HG02571 (cell line): ENCODE data around the gene SLPI.

Experiments used
- ATAC-seq: cut with Tn5 transposase; IDR thresholded peaks from one replicate; pipeline ENCODE4 v1.9.1; 2021; ENCODE audit warnings: mild to moderate bottlenecking, moderate library complexity; ENCODE audit not compliant: unreplicated experiment

Gene SLPI, protein sequence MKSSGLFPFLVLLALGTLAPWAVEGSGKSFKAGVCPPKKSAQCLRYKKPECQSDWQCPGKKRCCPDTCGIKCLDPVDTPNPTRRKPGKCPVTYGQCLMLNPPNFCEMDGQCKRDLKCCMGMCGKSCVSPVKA

DNA sequence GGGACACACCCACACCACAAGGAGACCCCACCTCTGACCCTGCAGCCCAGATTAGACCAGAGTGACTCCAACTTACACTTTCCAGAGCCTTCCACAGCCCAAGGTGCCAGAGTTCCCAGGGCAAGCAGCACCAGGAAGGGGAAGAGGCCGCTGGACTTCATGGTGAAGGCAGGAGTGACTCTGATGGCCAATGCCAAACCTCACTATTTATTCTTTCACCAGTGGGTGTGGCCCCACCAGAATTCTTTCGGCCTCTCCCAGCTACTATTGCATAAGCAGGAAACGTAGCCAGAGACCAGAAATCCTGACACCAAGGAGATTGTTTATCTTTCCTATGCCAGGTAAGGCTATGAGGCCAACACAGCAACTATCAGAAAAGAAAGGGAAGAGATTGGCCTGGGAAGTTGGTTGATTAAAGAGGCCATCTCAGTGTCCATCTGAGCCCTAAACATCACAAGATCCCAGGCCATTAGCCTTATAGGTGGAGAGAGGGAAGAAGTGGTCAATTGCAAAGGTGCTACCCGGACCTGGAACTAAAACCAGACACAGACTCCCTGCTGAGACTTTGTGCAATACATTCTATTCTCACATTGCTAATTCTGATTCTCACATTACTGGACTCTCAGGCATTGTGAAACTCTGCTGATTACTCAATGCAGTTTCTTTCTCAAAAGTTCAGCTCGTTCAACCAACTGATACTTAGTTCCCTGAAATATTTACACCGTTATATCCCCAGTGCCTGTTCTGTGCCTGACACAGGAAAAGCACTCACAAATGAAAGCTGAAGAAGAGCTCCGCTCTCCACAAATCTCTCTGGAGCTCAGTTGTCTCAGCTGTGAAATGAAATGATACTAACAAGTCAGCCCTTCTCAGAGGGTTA, at the start of gene SLPI:
SLPI (minus strand) TSS at position 182 of the 880 bp plus-strand sequence; CDS start at position 161, 21 bp downstream.
- ATAC-seq: no peak

DNA sequence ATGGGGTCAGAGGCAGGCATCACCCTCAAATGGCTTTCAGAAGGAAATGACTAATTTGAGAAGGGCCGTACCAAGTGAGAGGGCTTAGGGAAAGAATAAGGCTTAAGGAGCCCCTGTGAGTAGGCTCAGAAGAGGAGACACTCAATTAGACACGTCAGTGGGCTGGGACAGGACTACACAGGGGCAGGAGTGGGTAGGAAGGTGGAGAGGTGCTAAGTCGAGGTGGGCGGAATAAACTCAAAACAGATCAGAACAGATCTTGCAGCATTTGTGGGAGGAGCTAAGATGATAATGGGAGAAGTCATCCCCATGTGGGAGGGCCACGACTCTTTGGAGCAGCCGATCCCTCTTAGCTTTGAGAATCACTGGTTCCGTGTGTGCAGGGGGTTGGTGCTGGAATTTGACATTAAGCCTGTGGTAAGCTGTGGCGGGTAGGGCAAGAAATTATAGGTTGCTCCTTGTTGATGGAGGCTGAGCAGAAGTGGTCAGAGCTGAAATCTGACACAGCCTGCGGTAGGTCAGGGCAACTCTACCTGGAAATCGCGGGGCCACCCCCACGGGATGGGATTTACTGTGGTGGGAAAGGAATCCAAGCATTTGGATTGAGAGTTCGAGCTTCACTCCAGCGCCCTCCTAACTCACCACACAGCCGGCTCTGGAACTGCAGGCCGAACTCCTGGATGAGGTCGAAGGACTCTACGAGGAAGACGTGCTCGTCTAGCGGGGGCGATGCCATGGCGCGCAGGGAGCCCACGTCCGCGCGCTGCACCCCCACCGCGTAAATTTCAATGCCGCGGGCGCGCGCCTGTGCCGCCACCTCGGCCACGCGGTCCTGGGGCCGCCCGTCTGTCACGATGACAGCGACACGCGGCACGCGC, 49.5 kb upstream of the SLPI start:
- no peak for ATAC-seq

DNA sequence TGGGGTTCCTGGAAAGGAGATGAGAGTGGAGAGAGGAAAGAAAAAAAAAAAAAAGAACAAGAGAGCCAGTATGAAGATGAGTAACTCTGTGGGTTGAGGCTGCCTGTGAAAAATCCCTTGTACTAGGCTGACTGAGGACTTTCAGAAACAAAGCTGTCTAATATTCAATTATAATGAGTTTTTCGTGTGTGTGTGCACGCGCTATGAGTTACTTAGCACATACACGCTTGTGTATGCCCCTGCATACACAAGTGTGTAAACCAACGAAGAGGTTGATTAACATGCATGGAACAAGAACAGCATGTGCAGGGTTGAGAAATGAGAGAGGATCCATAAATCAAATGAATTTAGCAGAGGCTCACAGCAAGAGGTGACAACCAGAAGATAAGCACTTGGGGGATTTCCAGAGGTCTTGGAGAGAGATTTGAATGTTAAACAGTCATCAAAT, 47.5 kb upstream of the SLPI start:
- no peak for ATAC-seq

DNA sequence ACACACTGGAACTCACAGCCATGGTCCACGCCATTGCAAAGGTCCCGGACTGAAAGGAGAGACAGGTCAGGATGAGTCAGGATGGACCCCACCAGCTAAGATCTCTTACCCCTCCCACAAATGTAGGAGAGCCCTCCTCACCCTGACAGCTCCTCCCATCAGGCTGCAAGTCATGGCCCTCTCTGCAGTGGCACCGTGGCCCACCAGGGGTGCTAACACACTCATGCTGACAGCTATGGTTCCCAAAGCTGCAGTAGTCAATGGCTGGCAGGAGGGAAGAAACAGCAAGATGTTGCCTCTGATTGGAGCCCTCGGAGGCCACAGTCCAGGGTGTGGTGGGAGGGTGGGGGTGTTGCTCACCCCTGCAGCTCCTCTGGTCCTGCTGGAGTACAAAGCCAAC, 46.6 kb upstream of the SLPI start:
- no peak for ATAC-seq

DNA sequence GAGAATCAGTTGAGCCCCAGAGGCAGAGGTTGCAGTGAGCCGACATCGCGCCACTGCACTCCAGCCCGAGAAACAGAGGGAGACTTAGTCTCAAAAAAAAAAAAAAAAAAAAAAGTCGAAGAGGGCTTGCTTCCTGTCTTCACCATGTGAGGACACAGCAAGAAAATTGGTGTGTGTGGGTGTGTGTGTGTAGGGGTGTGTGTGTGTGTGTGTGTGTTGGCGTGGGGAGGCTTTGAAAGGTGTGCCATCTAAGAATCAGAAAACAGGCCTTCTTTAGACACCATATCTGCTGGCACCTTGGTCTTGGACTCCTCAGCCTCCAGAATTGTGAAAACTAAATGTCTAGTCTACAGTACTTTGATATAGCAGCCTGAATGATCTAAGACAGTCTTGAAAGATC, 45.4 kb upstream of the SLPI start:
- ATAC-seq: no peak

DNA sequence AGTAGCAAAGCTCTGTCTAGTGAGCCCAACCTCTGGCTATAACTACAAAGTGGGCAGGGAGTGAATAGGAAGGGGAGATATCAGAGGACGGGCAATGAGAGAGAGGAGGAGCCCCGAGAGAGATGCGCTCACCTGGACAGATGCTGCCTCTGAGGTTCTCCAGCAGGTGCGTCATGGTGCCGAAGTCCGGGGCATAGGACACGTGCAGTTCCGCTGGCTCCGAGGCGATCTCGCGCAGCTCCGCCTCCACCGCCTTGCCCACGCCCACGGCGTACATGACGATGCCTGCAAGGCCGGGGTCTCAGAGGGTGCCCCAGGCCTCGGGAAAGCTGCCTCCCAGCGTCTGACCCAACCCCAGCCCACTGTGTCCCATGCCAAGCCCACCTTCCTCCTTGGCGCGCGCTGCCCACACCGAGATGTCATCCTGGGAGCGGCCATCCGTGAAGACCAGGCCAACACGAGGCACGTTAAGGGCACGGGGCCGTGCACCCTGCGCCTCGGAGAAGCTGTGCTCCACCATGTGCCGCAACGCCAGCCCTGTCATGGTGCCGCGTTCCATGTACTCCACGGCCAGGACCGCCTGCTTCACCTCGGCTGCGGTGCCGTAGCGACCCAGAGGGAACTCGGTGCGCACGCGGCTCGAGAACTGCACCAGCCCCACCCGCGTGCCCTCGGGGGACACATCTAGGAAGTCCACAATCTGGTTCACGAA, 43.6 kb upstream of the SLPI start:
- no peak for ATAC-seq

DNA sequence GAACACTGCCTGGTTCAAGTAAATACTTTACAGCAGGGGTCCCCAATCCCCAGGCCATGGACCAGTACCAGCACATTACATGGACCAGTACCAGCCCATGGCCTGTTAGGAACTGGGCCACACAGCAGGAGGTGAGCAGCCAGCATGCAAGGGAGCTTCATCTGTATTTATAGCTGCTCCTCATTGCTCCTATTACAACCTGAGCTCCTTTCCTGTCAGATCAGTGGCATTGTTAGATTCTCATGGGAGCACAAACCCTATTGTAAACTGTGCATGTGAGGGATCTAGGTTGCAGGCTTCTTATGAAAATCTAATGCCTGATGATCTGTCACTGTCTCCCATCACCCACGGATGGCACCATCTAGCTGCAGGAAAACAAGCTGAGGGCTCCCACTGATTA, 40.3 kb upstream of the SLPI start:
- no peak for ATAC-seq

DNA sequence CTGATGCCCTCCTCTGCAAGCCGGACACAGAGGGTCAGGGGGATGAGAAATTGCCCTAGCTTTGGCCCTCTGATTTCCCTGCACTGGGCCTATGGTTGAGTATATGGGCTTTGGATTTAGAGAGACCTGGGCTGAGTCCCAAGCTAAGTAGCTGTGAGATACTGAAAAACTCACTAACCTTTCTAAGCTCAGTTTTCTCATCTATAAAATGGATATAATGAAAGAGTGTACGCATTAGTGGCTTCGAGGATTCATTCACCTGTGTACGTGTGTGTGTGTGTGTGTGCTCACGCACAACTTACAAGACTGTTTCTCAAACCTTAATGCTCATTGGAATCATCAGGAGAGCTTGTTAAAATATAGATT, 39.6 kb upstream of the SLPI start:
- no peak for ATAC-seq

DNA sequence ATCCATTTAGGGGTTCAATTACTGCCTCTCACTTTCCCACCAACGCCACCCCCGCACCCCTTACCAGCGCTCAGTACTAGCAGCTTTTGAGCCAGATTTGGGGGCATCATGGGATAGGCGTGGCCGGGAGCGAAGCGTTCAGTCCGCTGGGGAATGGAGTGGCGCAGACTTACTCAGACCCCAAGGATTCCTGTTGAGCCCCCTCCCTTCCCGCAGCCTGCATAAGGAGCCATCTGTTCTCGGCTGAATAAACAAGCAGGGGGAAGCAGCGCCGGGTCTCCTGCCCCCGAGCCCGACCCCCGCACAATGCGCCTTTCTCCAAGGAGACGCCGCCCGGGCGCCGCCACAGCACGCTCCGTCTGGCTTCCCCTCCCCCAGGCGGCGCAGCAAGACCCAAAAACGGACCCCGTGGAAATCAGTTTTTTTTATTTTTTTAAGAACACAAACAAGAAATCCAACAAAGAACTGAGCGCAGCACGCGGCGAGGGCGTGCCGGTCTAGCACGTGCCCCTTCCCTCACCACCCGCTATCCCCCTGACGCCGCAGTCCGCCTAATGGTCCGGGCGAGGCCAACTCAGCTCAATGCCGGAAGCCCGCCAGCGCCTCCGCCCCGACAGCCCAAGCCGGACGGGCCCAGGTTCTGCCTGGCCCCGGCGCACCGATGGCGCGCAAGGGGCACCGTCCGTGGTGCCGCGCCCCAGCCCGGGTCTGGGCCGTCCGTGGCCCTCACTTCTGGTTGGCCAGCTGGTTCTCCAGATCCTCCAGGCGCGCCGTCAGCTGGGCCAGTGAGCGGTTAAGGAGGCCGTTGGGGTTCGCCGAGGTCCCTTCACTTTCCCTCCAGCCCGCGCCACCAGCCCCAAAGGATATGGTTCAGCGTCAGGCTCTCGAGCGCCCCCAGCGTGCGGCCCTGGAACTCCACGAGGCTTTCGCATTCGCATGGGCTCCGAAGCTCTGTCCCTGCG, 39.0 kb upstream of the SLPI start:
- no peak for ATAC-seq

DNA sequence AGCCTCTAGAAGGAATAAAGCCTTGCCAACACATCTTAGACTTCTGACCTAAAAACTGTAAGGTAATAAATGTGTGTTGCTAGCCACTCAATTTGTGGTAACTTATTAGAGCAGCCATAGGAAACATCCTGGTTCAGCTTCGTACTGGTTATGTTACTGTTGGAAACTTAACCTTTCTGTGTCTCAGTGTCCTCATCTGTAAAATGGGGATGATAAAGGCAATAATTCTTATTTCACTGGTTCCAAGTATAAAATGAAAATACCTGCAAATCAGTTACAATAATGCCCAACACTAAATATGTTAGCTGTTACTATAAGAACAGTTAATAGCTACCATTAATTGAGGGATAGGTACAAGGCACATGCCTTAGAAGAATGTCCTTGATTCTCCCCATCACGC, 38.0 kb upstream of the SLPI start:
- no peak for ATAC-seq

DNA sequence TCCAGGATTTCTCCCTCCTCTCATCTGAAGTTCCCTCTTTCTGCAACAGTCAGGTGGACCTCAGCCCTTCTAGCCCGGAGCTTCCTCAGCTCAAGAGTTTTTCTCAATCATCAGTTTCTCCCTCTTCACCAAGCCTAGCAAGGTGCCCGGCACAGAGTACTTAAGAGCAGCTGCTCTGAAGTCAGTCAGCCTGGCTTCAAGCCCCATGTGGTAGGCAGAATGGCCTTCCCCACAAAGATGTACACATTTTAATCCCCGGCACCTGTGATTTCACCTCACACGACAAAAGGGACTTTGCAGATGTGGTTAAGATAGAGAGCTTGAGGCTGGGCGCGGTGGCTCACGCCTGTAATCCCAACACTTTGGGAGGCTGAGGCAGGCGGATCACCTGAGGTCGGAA, 37.2 kb upstream of the SLPI start:
- no peak for ATAC-seq

DNA sequence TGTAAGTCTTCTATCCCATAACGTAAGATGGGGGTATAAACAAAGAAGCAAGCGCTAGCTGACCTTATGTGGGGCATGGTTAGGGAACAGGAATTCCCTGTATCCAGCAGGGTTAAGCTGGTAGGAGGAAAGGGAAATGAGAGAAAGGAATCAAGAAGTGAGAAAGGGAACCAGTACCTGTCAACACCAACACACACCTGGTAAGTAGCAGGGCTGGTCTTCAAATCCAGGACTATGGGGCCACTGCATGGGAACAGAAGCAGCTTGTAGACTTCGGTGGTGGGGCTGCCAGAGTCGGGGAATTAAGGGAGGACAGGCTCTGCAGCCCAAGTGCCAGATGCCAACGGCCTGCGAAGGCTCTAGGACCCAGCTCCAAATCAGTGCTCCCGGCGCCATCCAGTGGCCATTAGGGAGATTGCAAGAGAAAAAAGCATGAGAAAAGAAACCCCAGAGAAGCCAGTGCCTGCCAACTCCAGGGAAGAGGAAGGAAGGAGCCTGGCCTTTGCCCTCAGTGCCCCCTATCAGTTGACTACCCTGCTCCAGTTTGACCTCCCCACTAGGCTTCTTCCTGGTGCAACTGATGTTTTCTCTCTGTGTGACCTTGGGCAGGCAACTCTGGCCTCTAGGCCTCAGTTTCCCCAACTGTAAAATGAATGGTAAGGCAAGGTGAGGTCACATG, 36.5 kb upstream of the SLPI start:
- no peak for ATAC-seq

DNA sequence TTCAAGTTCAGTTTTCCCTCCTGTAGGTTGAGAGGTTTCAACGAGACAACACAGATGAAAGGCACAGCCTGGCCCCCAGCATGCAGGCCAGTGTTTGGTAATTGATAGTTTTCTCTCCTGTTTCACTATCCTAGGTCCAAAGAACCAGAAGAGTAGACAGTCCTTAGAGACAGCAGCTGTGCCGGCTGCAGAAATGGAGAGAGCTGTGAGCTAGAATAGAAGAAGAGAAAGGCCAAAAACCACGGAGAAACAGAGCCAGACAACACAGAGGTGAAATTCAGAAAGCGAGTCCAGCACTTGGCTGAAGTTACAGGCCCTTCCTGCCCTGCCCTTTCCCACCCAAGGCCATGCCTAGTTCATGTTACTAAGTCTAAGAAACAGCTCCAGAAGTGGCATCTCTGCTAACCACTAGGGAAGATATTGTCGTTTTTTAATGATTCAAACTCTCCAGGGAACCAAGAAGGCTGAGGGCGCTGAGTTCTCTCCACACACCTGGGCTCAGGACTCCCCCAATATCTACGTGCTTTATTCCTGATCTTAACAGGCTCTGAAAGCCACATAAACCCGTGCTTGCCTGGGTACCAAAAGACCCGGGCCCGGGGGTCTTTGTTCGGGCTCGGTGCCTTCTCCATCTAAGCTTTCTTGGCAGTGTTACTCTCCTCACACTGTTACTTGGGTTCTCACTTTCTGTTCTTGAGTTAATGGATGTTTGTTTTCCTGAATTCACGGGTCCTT, 35.7 kb upstream of the SLPI start:
- no peak for ATAC-seq

DNA sequence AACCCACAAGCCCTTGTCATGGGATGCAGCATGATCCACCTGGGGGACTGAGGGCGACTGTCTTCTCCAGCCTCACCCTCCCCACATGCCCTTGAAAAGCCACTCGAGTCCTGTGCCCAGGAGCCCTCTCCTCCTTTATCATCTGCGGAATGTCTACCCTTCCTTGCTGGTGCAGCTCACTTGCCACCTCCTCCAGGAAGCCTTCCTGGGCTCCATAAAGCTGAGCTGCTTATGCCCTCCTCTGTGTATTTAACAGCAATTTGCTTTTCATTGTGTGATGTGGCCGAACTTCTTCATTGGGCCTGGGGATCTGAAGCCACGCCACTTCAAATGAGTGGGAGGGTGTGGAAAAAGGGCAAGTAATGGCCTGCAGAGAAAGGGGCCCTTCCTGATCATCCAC, 34.5 kb upstream of the SLPI start:
- ATAC-seq: no peak

DNA sequence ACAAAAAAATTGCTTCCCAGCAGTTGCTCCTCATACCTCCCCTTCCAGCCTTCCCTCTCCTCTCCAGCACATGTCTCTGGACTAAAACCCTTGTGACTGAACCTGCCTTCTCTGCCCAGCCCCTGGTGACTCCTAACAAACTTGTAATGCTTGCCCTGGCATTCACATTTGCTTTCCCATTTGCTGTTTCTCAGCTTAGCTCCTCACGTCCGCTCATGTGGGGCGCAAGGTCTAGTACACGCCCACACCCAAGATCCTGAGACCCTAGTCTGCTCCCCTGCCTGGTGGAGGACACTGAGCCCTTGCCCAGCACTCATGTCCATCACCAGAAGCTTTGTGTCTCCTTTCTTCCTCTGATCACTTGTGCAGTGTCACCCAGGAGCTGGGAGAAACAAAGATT, 34.0 kb upstream of the SLPI start:
- ATAC-seq: no peak

DNA sequence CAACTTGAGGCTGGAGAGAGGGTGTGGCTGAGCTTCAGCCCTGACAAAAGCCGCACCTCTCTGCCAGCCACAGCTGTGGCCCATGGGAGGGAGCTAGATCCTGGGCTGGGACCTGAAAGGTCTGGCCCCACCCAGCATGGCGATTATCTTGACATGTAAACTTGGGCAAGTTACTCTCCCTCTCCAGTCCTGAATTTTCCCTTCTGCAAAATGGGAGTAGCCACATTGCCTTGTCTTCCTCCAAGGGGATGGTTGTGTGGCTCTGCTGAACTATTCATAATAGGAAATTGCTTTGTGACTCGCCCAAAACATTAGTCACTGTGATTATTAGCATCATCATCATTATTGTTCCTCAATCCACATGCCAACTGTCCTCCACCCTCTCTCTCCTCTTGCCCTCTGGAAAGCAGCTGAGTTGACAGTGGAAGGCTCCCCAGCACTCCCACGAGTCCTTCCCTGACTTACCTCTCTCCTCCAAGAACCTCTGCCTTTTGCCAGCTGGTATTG, 29.2 kb upstream of the SLPI start:
- no peak for ATAC-seq

DNA sequence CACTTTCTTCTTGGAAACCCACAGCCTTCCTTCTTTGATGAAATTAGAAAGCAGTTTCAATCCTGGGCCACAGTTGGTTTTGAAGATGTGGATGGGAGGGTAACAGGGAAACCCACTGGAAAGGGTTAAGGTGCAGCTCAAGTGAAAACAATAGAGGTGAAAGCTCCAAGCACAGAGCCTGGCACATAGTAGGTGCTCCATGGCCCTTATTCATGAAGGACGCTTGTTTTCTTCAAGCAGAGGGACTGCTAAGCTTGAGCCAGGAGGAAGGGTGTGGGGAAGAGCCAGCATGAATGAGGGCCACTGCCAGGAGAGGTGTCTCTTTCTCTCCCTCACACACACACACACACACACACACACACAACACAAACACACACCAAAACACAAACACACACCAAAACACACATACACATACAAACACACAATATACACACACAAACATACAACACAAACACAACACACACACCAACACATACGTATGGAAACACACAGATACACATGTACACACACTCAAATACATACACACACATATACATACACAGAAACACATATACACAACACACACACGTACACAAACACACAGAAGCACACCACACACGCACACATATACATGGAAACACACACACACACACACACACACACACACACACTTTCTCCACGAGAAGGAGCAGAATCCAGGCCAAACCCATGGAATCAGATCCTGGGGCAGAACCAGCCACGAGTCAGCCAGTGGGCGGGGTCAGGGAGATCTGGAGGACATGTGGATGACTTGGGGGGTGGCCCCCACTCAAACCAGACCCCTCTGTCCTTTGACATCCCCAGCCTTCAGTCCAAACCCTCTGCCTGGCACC, 28.6 kb upstream of the SLPI start:
- no peak for ATAC-seq

DNA sequence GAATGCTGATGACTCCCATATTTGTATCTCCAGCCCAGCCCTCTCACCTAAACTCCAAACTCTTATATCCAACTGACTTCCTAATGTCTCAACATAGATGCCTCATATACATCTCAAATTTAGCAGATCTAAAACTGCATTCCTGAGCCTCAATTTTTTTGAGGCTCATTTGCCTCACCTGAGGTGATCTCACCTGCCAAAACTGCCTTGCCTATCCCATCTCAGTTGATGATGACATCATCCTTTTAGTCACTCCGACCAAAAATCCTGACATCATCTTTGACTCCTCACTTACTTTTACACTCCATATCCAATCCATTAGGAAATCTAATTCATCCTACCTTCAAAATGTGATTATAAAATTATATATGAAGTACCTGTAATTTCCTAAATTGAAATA, 25.6 kb upstream of the SLPI start:
- no peak for ATAC-seq
